Ovary (tissue), 9 donors: ENCODE results near the gene METTL27. TPM values are rescaled to one million over a fixed set of nuclear protein-coding genes. Genes with fewer than 3 reads are reported as not detected.

Source experiments
- DNase-seq, 5 donors: peaks; one replicate each; pipeline ENCODE4 v3.0.0-alpha.2; 2019 to 2020
- H3K27ac ChIP-seq, 2 donors: fragments of 200-600 bp; one replicate each; pipeline versions ENCODE4 v1.5.1 to v1.8.0; 2019 to 2022
- H3K27me3 ChIP-seq: fragments of 200-600 bp; one replicate; pipeline ENCODE4 v1.8.0; 2022
- H3K36me3 ChIP-seq: fragments of 200-600 bp; sonication (generic); one replicate; pipeline ENCODE4 v1.5.1; 2019
- H3K4me1 ChIP-seq: one replicate; pipeline ENCODE4 v1.8.1; 2013; ENCODE audit warnings: mild to moderate bottlenecking, moderate library complexity; ENCODE audit not compliant: insufficient read depth
- H3K4me3 ChIP-seq: fragments of 200-600 bp; sonication (generic); one replicate; pipeline ENCODE4 v1.5.1; 2017
- H3K9me3 ChIP-seq, 2 donors: fragments of 200-600 bp in 1 of 2; sonication (generic) in 1 of 2; one replicate each; pipeline versions ENCODE4 v1.5.1 to v1.8.1; 2013 to 2019; ENCODE audit warnings: mild to moderate bottlenecking in 1 of 2, moderate library complexity in 1 of 2
- CTCF ChIP-seq, 3 donors: fragments of 450-650 bp in 2 of 3; fragments of 200-600 bp in 1 of 3; IDR thresholded peaks; one replicate each; pipeline versions ENCODE4 v1.5.1 to v1.8.0; 2016 to 2022; ENCODE audit warnings: antibody characterized with exemption in 3 of 3, mild to moderate bottlenecking in 1 of 3
- EP300 ChIP-seq: sonication (generic); formaldehyde crosslinking; IDR thresholded peaks from one replicate; pipeline ENCODE4 v1.6.1; 2017; ENCODE audit warnings: antibody characterized with exemption
- POLR2A ChIP-seq: fragments of 450-650 bp; IDR thresholded peaks from one replicate; pipeline ENCODE4 v1.6.1; 2017; ENCODE audit warnings: antibody characterized with exemption, mild to moderate bottlenecking, moderate library complexity
- WGBS, 3 donors: extraction: QIAGEN DNeasy Blood & Tissue Kit in 1 of 3; methylation state at CpG; one replicate each; pipeline versions ENCODE4 v1.1.5 to v1.1.7; 2013 to 2017; 5-methylcytosine and 5-hydroxymethylcytosine counted together
- intact Hi-C, 4 donors: fragments of 100-400 bp; cut with DNase I; formaldehyde crosslinking; loops; one replicate each; pipeline versions ENCODE4 v1.11.0 to v1.15.1; 2022 to 2023
- polyA plus RNA-seq, 2 donors: library from polyadenylated mRNA; stranded (reverse); fragments of 200-250 nt in 1 of 2; fragments of 350-450 nt in 1 of 2; fragmentation: Illumina TruSeq in 1 of 2; extraction: RNeasy Lipid Tissue Mini Kit (QIAGEN cat#74804) in 1 of 2; gene quantifications; one replicate each; pipeline ENCODE4 v1.2.3, GENCODE V29; 2013 to 2014
- total RNA-seq, 7 donors: library from RNA; depleted of rRNA in 2 of 7; stranded (reverse); fragments of >200 nt in 2 of 7; fragmentation: NEBNext Ultra II Directional in 3 of 7; extraction: Animal tissue kit (Norgen Biotek cat#: 25700) in 3 of 7; gene quantifications; one replicate each; pipeline versions ENCODE4 v1.1.0 to v1.2.4, GENCODE V29; 2016 to 2023
- donor health status: DM: no; HTN: no; CAD: no; lungs with moderate emphysema.
- donor health status: DM: no; HTN: no; CAD: no.
- donor health status: Bipolar disorder and iron deficiency.
- donor health status: DM: yes; HTN: yes; CAD: no.
- donor health status: DM: no; HTN: no; CAD: no.
- donor health status: DM: yes; HTN: yes; CAD: no.

The METTL27 gene
- total and polyA plus RNA-seq, 9 donors, result 1.8 to 25.6 (median 3.6) TPM; not detected in 1

DNA sequence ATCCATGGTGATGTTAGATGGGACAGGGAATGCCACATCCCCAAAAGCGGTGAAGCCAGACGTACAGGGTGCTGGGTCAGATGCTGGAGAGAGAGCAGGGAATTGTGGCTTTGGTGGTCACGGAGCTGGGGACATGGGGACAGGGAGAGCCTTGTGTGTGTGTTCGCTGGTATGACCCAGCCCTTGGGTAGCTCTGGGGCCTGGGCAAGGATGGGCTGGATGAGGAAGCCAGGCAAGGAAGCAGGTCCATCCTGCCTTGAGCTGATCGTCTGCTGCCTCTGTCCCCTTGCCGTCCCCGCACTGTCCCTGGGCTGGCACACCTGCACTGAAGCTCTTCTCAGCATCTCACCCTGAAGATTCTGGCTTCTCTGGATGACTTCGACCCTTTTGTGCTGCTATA is 26.9 kb downstream of the METTL27 start:
- no peaks in the 10 kb centered on the region for H3K27me3 ChIP-seq
- H3K4me3 ChIP-seq, result no peak overlapping the region
- no peak for DNase-seq
- intact Hi-C loops, result no loop called here
- no peaks in the 10 kb centered on the region for H3K4me1 ChIP-seq
- TF ChIP-seq POLR2A, result no peak
- peaks cover 0 to 4% of the 10 kb centered on the region in 2 donors for H3K9me3 ChIP-seq
- H3K27ac ChIP-seq, result no peak overlapping the region
- H3K36me3 ChIP-seq, result no peaks in the 10 kb centered on the region
- WGBS, 3 donors, result 79 to 86% (median 85%) methylated on average over 8 of the region's 8 CpGs

DNA sequence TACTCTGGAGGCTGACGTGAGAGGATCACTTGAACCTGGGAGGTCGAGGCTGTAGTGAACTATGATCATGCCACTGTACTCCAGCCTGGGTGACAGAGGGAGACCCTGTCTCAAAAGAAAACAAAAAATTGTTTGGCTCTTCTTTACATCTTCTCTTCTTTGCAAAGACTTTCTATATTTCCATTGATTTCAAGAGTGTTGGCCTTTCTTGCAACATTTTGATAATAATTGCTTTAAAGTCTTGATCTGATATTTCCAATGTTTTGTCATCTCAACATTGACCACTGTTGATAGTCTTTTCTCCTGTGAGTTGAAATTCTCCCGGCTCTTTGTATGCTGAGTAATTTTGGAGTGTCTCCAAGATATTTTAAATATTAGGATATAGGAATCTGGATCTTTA is 29.3 kb downstream of the METTL27 start:
- Histone ChIP-seq H3K4me1 (no peaks in the 10 kb centered on the region), H3K27ac (no peak overlapping the region), H3K4me3 (no peak overlapping the region), H3K36me3 (no peaks in the 10 kb centered on the region), H3K27me3 (no peaks in the 10 kb centered on the region), H3K9me3 (peaks cover 0 to 4% of the 10 kb centered on the region in 2 donors)
- intact Hi-C loops, result no loop called here
- TF ChIP-seq CTCF (IDR thresholded peaks at IDR 0.05) (no peak), EP300 (no peak), POLR2A (no peak)
- no peak for DNase-seq
- WGBS, 3 donors, result 79 to 91% (median 83%) methylated on average over 3 of the region's 3 CpGs

DNA sequence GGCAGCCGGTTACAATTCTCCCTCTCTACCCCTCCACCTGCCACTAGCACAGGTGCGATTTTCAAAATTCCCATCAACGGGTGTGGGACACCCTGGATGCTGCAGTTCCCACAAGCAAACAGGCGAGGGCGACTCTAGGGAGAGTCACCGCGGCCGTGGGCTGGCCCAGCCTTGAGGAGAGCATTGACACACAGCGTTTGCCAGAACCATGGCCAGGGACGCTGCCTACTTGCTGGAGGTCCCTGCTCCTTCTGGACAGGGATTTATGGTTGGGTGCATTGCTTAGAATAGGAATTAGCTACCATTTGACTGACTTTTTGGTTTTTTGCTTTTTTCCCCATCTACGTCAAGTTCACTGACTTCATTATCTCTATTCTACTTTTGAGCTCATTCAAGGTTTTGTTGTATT is 30.6 kb downstream of the METTL27 start:
- Histone ChIP-seq H3K27me3 (no peaks in the 10 kb centered on the region), H3K27ac (no peak overlapping the region), H3K9me3 (peaks cover 0 to 4% of the 10 kb centered on the region in 2 donors), H3K4me3 (no peak overlapping the region), H3K36me3 (no peaks in the 10 kb centered on the region), H3K4me1 (no peaks in the 10 kb centered on the region)
- WGBS, 3 donors, result 9 to 10% (median 9%) methylated on average over 11 of the region's 11 CpGs
- intact Hi-C loops, result no loop called here
- TF ChIP-seq POLR2A (no peak), CTCF (IDR thresholded peaks at IDR 0.05) (no peak), EP300 (no peak)
- no peak for DNase-seq

- intact Hi-C loops, result no loop called here
- Histone ChIP-seq H3K36me3 (no peaks in the 10 kb centered on the region), H3K9me3 (peaks cover 0 to 4% of the 10 kb centered on the region in 2 donors), H3K27me3 (no peaks in the 10 kb centered on the region), H3K4me1 (no peaks in the 10 kb centered on the region), H3K4me3 (no peak overlapping the region), H3K27ac (no peak overlapping the region)
- no peak for DNase-seq
- WGBS, 3 donors, result 20 to 42% (median 41%) methylated on average over 3 to 4 of the region's 4 CpGs
- TF ChIP-seq POLR2A, result no peak
- no peak for TF ChIP-seq CTCF (IDR thresholded peaks at IDR 0.05)
- TF ChIP-seq EP300, result no peak
Observed at GRCh38 chr7:73810998-73811360, 31.3 kb downstream of the METTL27 start.

- no peak for DNase-seq
- peaks cover 0 to 4% of the 10 kb centered on the region in 2 donors for H3K9me3 ChIP-seq
- no peak overlapping the region for H3K4me3 ChIP-seq
- H3K4me1 ChIP-seq, result no peaks in the 10 kb centered on the region
- no peak overlapping the region for H3K27ac ChIP-seq
- H3K36me3 ChIP-seq, result no peaks in the 10 kb centered on the region
- 78 to 82% (median 80%) methylated on average over 21 of the region's 21 CpGs for WGBS, 3 donors
- TF ChIP-seq CTCF (IDR thresholded peaks at IDR 0.05) (no peak), EP300 (no peak), POLR2A (no peak)
- H3K27me3 ChIP-seq, result no peaks in the 10 kb centered on the region
- intact Hi-C loops, result no loop called here
Observed at GRCh38 chr7:73809467-73809951, 32.8 kb downstream of the METTL27 start.
